Keratinocyte (primary cell): ENCODE data around the gene RORB. TPM values are rescaled to one million over a fixed set of nuclear protein-coding genes. Genes with fewer than 3 reads are reported as not detected.
A peak's percentile ranks its signal among the peaks of the same experiment; 100 is the strongest.

Experiments used
- DNase-seq: peaks from one replicate; pipeline ENCODE4 v3.0.0-alpha.2; 2011; ENCODE audit warnings: low read depth, missing footprints, low spot score
- FAIRE-seq: peaks from 2 replicates; lab custom pipeline; 2011; peaks lifted over from hg19 to GRCh38; lab: Jason Lieb, UNC
- H2AFZ ChIP-seq: 2 replicates; pipeline ENCODE4 v1.6.0; 2012; ENCODE audit warnings: low read length, control low read depth, inconsistent platforms; ENCODE audit not compliant: control insufficient read depth
- H3K27ac ChIP-seq: 2 replicates; pipeline ENCODE4 v1.5.1; 2011; ENCODE audit warnings: low read length; ENCODE audit not compliant: control insufficient read depth, insufficient read depth
- H3K27me3 ChIP-seq: 3 replicates; pipeline ENCODE4 v1.6.0; 2011; ENCODE audit warnings: low read length; ENCODE audit not compliant: control insufficient read depth, insufficient read depth; ENCODE audit errors: extremely low read depth
- H3K36me3 ChIP-seq, 2 experiments: 2 replicates in 1 of 2; 3 replicates in 1 of 2; pipeline ENCODE4 v1.5.1; 2011; ENCODE audit warnings: low read length in 2 of 2, mild to moderate bottlenecking in 1 of 2; ENCODE audit not compliant: control insufficient read depth in 2 of 2, insufficient read depth in 2 of 2; ENCODE audit errors: extremely low read depth in 1 of 2
- H3K4me1 ChIP-seq: 3 replicates; pipeline ENCODE4 v1.5.1; 2011; ENCODE audit warnings: low read length; ENCODE audit not compliant: control insufficient read depth, insufficient read depth; ENCODE audit errors: extremely low read depth
- H3K4me2 ChIP-seq: 3 replicates; pipeline ENCODE4 v1.6.0; 2011; ENCODE audit warnings: low read depth, low read length; ENCODE audit not compliant: control insufficient read depth, insufficient read depth; ENCODE audit errors: extremely low read depth
- H3K4me3 ChIP-seq, 3 experiments: fragments of 200-600 bp in 1 of 3; sonication (generic) in 1 of 3; 2 replicates in 2 of 3; 3 replicates in 1 of 3; pipeline ENCODE4 v1.5.1; 2011 to 2016; ENCODE audit warnings: low read length in 3 of 3, mild to moderate bottlenecking in 3 of 3, control low read depth in 2 of 3, inconsistent platforms in 1 of 3, low read depth in 1 of 3, mixed read lengths in 1 of 3, mixed run types in 1 of 3, moderate library complexity in 1 of 3; ENCODE audit not compliant: control insufficient read depth in 2 of 3, insufficient read depth in 2 of 3; ENCODE audit errors: extremely low read depth in 1 of 3
- H3K79me2 ChIP-seq: 2 replicates; pipeline ENCODE4 v1.6.0; 2012; ENCODE audit warnings: low read length; ENCODE audit not compliant: control insufficient read depth, insufficient read depth
- H3K9ac ChIP-seq: 3 replicates; pipeline ENCODE4 v1.6.0; 2011; ENCODE audit warnings: low read length; ENCODE audit not compliant: control insufficient read depth, insufficient read depth; ENCODE audit errors: extremely low read depth
- H3K9me1 ChIP-seq: 3 replicates; pipeline ENCODE4 v1.6.0; 2011; ENCODE audit warnings: low read length; ENCODE audit not compliant: control insufficient read depth, insufficient read depth; ENCODE audit errors: extremely low read depth
- H3K9me3 ChIP-seq: 2 replicates; pipeline ENCODE4 v1.5.1; 2012; ENCODE audit warnings: low read depth, low read length; ENCODE audit not compliant: control insufficient read depth
- H4K20me1 ChIP-seq: 3 replicates; pipeline ENCODE4 v1.6.0; 2011; ENCODE audit warnings: low read length; ENCODE audit not compliant: control insufficient read depth, insufficient read depth; ENCODE audit errors: extremely low read depth
- EZH2 ChIP-seq: IDR thresholded peaks from one replicate; pipeline ENCODE4 v1.6.1; 2012; ENCODE audit warnings: inconsistent platforms, mild to moderate bottlenecking, low read length, moderate library complexity
- dilution Hi-C: fragments of 300-500 bp; cut with MboI; formaldehyde crosslinking; loops from one replicate; pipeline ENCODE4 v1.7.0; 2020; ENCODE audit warnings: low sequenced_read_pairs; ENCODE audit not compliant: extremely low pct_ligation_motif_present
- polyA plus RNA-seq, 5 experiments: library from polyadenylated mRNA; depleted of rRNA in 3 of 5; stranded (reverse) in 3 of 5; stranded (forward) in 1 of 5; unstranded in 1 of 5; fragments of >200 nt; gene quantifications; 1 replicate in 1 of 5; 2 replicates in 3 of 5; 3 replicates in 1 of 5; pipeline versions ENCODE4 v1.2.1 to v1.2.3, GENCODE V29; 2011 to 2012; ENCODE audit warnings: missing spikeins in 2 of 5, low read depth in 1 of 5, low replicate concordance in 1 of 5
- TF ChIP-seq, protein P1 (sequence below), 3 experiments: IDR thresholded peaks in 1 of 3; conservative IDR thresholded peaks in 1 of 3; optimal IDR thresholded peaks in 1 of 3; 2 replicates in 2 of 3; 3 replicates in 1 of 3; pipeline versions ENCODE3 to v1.5.1; 2011; ENCODE audit warnings: low read length in 3 of 3, mild to moderate bottlenecking in 3 of 3, moderate library complexity in 2 of 3, control low read depth in 1 of 3, inconsistent platforms in 1 of 3; ENCODE audit not compliant: insufficient read depth in 2 of 3; ENCODE audit errors: extremely low read depth in 1 of 3

The RORB gene
- polyA plus RNA-seq, 1 donor (not counting 4 experiments of a cell fraction or from before 2014, with no cell fraction given) = not detected

GRCh38 chr9:74645007-74645639, 148.0 kb downstream of the RORB start:
- Histone ChIP-seq H2AFZ (no peak overlapping the region), H3K27me3 (no peaks in the 10 kb centered on the region), H3K36me3 (no peaks in the 10 kb centered on the region), H3K79me2 (no peaks in the 10 kb centered on the region), H3K4me2 (no peak overlapping the region), H3K9me1 (no peaks in the 10 kb centered on the region), H3K4me3 (no peak overlapping the region), H3K27ac (no peak overlapping the region), H3K4me1 (no peaks in the 10 kb centered on the region), H3K9me3 (no peaks in the 10 kb centered on the region), H4K20me1 (no peaks in the 10 kb centered on the region), H3K9ac (no peak overlapping the region)
- no peak for TF ChIP-seq EZH2
- TF ChIP-seq, protein P1, sequence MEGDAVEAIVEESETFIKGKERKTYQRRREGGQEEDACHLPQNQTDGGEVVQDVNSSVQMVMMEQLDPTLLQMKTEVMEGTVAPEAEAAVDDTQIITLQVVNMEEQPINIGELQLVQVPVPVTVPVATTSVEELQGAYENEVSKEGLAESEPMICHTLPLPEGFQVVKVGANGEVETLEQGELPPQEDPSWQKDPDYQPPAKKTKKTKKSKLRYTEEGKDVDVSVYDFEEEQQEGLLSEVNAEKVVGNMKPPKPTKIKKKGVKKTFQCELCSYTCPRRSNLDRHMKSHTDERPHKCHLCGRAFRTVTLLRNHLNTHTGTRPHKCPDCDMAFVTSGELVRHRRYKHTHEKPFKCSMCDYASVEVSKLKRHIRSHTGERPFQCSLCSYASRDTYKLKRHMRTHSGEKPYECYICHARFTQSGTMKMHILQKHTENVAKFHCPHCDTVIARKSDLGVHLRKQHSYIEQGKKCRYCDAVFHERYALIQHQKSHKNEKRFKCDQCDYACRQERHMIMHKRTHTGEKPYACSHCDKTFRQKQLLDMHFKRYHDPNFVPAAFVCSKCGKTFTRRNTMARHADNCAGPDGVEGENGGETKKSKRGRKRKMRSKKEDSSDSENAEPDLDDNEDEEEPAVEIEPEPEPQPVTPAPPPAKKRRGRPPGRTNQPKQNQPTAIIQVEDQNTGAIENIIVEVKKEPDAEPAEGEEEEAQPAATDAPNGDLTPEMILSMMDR (optimal IDR thresholded peaks at IDR 0.05 in 1 of 3, IDR thresholded peaks at IDR 0.05 in 1 of 3, conservative IDR thresholded peaks at IDR 0.05 in 1 of 3; ENCODE audit: extremely low read depth in 1 of 3, insufficient read depth in 2 of 3, low read length in 3 of 3) = peak in 2 of 3 experiments; percentile 46 to 62
- DNase-seq (no peak), FAIRE-seq (no peak)
- dilution Hi-C loops = no loop called here

DNA sequence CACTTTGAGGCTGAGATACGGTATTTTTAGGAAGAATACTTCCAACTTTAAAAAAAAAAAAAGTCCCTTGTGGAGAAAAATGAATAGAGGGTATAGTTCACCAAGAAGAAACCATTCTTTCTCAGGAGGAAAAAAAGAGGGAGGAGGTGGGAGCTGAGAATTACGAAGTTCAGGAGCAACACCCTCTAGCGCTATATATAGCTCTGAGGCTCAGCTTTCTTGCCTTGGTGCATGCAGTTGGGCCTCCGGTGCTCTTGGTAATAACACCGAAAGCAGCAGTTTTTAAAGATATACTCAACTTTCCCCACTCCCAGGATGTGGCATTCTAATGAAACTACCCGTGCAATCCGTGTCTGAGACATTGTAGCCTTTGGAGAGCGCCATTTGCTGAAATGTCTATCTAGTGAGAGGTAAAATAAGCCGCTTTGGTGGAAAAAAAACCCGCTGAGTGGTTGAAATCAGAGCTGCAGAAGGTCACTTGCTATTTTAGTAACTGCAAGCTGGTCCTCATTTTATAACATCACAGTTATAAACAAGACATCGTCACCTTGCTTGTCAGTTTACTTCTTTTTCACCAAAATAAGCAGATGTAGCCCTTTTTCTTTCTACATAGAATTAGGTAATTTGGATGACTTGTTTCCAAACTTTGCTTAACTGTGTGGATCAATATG, 156.4 kb downstream of the RORB start:
- no peaks in the 10 kb centered on the region for H3K4me1 ChIP-seq
- no peak overlapping the region for H3K4me3 ChIP-seq
- no peaks in the 10 kb centered on the region for H4K20me1 ChIP-seq
- no peak for FAIRE-seq
- H3K36me3 ChIP-seq = no peaks in the 10 kb centered on the region
- no peak for TF ChIP-seq EZH2
- TF ChIP-seq, protein P1 (optimal IDR thresholded peaks at IDR 0.05 in 1 of 3, IDR thresholded peaks at IDR 0.05 in 1 of 3, conservative IDR thresholded peaks at IDR 0.05 in 1 of 3; ENCODE audit: extremely low read depth in 1 of 3, insufficient read depth in 2 of 3, low read length in 3 of 3) = no peak
- no peaks in the 10 kb centered on the region for H3K79me2 ChIP-seq
- no peak overlapping the region for H2AFZ ChIP-seq
- no peak overlapping the region for H3K27ac ChIP-seq
- H3K9me1 ChIP-seq = no peaks in the 10 kb centered on the region
- H3K27me3 ChIP-seq = no peaks in the 10 kb centered on the region
- no peak overlapping the region for H3K9ac ChIP-seq
- no peak overlapping the region for H3K4me2 ChIP-seq
- no peak for DNase-seq
- H3K9me3 ChIP-seq = no peaks in the 10 kb centered on the region
- dilution Hi-C loops = no loop called here
